ENCODE data around the gene TBC1D2. TPM values are rescaled to one million over a fixed set of nuclear protein-coding genes. Genes with fewer than 3 reads are reported as not detected.

The TBC1D2 gene
- total and polyA plus RNA-seq, 2 of the 13 experiments (the other 11 are each of a cell fraction or from before 2014, with no cell fraction given) = 2.0 to 2.8 TPM

DNA sequence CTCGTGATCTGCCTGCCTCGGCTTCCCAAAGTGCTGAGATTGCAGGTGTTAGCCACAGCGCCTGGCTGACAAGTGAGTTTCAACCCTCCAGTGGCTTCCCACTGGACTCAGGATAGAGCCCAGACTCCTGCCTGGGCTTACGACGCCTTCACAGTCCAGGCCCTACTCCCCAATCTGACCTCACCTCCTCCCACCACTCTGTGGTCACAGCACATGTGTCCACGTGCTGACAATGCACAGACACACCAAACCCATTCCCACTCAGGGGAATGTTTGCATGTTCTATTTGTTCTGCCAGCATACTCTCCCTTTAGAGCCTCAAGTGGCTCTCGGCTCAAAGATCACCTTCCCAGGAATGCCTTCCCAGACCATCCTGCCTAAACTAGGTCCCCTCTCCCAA, 105.3 kb downstream of the TBC1D2 start (continued):
- TF ChIP-seq ZNF605 (CRISPR knock-in tag; IDR thresholded peaks at IDR 0.05) = peak; percentile 54; the same call in 1 of the 2 replicates
- TF ChIP-seq ARNTL (CRISPR knock-in tag; IDR thresholded peaks at IDR 0.05) = peak; percentile 59; the same call in 1 of the 2 replicates
- peak; percentile 57; the same call in 1 of the 2 replicates for TF ChIP-seq FOXA3 (CRISPR knock-in tag; IDR thresholded peaks at IDR 0.05)
- 0 out of 2 replicates have a peak, but pooled peaks have one; percentile 37 for TF ChIP-seq NFKBIZ (CRISPR knock-in tag; IDR thresholded peaks at IDR 0.05)
- peak; percentile 74; the same call in 1 of the 2 replicates for TF ChIP-seq HDAC2 (CRISPR knock-in tag; IDR thresholded peaks at IDR 0.05)
- no peak for TF ChIP-seq ZNF777 (CRISPR knock-in tag; IDR thresholded peaks at IDR 0.05)
- TF ChIP-seq ATF7-NPFF (CRISPR knock-in tag; IDR thresholded peaks at IDR 0.05; ENCODE audit: low read depth) = 0 out of 2 replicates have a peak, but pooled peaks have one; percentile 34
- no peak for TF ChIP-seq TBX2 (CRISPR knock-in tag; IDR thresholded peaks at IDR 0.05; ENCODE audit: borderline replicate concordance)
- TF ChIP-seq, protein P1, sequence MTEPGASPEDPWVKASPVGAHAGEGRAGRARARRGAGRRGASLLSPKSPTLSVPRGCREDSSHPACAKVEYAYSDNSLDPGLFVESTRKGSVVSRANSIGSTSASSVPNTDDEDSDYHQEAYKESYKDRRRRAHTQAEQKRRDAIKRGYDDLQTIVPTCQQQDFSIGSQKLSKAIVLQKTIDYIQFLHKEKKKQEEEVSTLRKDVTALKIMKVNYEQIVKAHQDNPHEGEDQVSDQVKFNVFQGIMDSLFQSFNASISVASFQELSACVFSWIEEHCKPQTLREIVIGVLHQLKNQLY (CRISPR knock-in tag; IDR thresholded peaks at IDR 0.05) = peak; percentile 78; the same call in 1 of the 2 replicates
- 0 out of 2 replicates have a peak, but pooled peaks have one; percentile 36 for TF ChIP-seq SRY (CRISPR knock-in tag; IDR thresholded peaks at IDR 0.05)
- 0 out of 2 replicates have a peak, but pooled peaks have one; percentile 45 for TF ChIP-seq ZBTB21 (CRISPR knock-in tag; IDR thresholded peaks at IDR 0.05)
- TF ChIP-seq, protein P2, sequence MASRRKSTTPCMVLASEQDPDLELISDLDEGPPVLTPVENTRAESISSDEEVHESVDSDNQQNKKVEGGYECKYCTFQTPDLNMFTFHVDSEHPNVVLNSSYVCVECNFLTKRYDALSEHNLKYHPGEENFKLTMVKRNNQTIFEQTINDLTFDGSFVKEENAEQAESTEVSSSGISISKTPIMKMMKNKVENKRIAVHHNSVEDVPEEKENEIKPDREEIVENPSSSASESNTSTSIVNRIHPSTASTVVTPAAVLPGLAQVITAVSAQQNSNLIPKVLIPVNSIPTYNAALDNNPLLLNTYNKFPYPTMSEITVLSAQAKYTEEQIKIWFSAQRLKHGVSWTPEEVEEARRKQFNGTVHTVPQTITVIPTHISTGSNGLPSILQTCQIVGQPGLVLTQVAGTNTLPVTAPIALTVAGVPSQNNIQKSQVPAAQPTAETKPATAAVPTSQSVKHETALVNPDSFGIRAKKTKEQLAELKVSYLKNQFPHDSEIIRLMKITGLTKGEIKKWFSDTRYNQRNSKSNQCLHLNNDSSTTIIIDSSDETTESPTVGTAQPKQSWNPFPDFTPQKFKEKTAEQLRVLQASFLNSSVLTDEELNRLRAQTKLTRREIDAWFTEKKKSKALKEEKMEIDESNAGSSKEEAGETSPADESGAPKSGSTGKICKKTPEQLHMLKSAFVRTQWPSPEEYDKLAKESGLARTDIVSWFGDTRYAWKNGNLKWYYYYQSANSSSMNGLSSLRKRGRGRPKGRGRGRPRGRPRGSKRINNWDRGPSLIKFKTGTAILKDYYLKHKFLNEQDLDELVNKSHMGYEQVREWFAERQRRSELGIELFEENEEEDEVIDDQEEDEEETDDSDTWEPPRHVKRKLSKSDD (CRISPR knock-in tag; IDR thresholded peaks at IDR 0.05; ENCODE audit: low read depth) = peak; percentile 63; the same call in 1 of the 2 replicates
- TF ChIP-seq SAP130 (CRISPR knock-in tag; IDR thresholded peaks at IDR 0.05; ENCODE audit: low read depth) = no peak
- TF ChIP-seq, protein P3, sequence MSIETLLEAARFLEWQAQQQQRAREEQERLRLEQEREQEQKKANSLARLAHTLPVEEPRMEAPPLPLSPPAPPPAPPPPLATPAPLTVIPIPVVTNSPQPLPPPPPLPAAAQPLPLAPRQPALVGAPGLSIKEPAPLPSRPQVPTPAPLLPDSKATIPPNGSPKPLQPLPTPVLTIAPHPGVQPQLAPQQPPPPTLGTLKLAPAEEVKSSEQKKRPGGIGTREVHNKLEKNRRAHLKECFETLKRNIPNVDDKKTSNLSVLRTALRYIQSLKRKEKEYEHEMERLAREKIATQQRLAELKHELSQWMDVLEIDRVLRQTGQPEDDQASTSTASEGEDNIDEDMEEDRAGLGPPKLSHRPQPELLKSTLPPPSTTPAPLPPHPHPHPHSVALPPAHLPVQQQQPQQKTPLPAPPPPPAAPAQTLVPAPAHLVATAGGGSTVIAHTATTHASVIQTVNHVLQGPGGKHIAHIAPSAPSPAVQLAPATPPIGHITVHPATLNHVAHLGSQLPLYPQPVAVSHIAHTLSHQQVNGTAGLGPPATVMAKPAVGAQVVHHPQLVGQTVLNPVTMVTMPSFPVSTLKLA (IDR thresholded peaks at IDR 0.05) = peak; percentile 71
- TF ChIP-seq, protein P4, sequence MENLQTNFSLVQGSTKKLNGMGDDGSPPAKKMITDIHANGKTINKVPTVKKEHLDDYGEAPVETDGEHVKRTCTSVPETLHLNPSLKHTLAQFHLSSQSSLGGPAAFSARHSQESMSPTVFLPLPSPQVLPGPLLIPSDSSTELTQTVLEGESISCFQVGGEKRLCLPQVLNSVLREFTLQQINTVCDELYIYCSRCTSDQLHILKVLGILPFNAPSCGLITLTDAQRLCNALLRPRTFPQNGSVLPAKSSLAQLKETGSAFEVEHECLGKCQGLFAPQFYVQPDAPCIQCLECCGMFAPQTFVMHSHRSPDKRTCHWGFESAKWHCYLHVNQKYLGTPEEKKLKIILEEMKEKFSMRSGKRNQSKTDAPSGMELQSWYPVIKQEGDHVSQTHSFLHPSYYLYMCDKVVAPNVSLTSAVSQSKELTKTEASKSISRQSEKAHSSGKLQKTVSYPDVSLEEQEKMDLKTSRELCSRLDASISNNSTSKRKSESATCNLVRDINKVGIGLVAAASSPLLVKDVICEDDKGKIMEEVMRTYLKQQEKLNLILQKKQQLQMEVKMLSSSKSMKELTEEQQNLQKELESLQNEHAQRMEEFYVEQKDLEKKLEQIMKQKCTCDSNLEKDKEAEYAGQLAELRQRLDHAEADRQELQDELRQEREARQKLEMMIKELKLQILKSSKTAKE (CRISPR knock-in tag; IDR thresholded peaks at IDR 0.05; ENCODE audit: borderline replicate concordance) = 0 out of 2 replicates have a peak, but pooled peaks have one; percentile 31
- TF ChIP-seq, protein P5, sequence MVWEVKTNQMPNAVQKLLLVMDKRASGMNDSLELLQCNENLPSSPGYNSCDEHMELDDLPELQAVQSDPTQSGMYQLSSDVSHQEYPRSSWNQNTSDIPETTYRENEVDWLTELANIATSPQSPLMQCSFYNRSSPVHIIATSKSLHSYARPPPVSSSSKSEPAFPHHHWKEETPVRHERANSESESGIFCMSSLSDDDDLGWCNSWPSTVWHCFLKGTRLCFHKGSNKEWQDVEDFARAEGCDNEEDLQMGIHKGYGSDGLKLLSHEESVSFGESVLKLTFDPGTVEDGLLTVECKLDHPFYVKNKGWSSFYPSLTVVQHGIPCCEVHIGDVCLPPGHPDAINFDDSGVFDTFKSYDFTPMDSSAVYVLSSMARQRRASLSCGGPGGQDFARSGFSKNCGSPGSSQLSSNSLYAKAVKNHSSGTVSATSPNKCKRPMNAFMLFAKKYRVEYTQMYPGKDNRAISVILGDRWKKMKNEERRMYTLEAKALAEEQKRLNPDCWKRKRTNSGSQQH (CRISPR knock-in tag; IDR thresholded peaks at IDR 0.05; ENCODE audit: low read depth) = 0 out of 2 replicates have a peak, but pooled peaks have one; percentile 33
- TF ChIP-seq, protein P6, sequence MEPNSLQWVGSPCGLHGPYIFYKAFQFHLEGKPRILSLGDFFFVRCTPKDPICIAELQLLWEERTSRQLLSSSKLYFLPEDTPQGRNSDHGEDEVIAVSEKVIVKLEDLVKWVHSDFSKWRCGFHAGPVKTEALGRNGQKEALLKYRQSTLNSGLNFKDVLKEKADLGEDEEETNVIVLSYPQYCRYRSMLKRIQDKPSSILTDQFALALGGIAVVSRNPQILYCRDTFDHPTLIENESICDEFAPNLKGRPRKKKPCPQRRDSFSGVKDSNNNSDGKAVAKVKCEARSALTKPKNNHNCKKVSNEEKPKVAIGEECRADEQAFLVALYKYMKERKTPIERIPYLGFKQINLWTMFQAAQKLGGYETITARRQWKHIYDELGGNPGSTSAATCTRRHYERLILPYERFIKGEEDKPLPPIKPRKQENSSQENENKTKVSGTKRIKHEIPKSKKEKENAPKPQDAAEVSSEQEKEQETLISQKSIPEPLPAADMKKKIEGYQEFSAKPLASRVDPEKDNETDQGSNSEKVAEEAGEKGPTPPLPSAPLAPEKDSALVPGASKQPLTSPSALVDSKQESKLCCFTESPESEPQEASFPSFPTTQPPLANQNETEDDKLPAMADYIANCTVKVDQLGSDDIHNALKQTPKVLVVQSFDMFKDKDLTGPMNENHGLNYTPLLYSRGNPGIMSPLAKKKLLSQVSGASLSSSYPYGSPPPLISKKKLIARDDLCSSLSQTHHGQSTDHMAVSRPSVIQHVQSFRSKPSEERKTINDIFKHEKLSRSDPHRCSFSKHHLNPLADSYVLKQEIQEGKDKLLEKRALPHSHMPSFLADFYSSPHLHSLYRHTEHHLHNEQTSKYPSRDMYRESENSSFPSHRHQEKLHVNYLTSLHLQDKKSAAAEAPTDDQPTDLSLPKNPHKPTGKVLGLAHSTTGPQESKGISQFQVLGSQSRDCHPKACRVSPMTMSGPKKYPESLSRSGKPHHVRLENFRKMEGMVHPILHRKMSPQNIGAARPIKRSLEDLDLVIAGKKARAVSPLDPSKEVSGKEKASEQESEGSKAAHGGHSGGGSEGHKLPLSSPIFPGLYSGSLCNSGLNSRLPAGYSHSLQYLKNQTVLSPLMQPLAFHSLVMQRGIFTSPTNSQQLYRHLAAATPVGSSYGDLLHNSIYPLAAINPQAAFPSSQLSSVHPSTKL (CRISPR knock-in tag; IDR thresholded peaks at IDR 0.05) = peak; percentile 73; the same call in 1 of the 2 replicates

All from HepG2 (cell line).